NCI-H82 (cell line): Measurements from ENCODE around the gene THAP4.
A peak's percentile ranks its signal among the peaks of the same experiment; 100 is the strongest.

Experiments
- DNase-seq: peaks from one replicate; lab custom pipeline; 2025; lab: John Stamatoyannopoulos, UW

Gene THAP4

DNA sequence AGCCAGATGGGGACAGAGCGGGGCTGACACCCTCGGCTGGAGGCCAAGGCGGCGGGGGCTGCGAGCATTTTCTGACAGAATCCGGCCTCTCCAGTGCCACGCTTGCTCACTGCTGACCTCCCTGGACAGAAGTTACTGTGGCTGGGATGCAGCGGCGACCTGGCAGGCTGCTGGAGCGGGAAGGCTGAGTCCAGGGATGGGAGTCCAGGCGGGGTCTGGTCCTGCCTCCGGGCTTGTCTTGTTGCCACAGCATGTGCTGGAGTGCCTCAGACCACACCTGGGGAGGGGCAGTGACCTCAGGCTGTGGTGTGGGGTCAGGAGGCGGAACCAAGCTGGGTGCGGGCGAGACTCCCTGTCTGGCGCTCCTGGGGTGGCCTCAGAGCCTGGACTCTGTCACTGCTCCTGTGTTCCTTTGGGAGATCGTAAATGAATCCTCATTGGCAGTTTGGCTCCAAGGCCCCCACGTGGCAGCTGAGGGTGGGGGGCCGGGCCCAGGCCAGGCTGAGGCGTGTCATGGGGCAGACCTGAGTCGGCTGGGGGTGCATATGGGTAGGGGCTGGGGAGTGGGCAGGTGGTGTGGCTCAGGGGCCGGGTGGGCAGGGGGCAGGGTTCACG is 72.9 kb downstream of the THAP4 start:
- DNase-seq, result no peak

DNA sequence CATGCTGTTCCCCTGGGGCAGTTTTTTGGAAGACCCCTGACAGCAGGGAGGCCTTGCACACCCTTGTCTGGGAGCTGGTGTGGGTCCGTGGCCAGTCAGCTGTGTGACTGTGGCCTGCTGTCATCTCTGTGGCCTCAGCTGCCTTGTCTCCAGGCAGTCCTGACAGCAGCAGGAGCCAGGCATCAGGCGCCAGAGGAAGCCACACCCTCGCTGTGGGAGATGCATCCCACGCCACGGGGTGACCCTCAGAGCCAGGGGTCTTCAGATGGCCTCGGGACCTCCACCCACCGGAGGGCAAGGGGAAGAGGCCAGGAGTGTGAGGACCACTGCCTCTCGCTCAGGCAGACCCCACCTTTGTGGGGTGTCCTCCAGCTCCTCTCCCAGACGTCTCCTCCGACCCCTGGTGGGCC is 73.4 kb downstream of the THAP4 start:
- DNase-seq, result no peak

DNA sequence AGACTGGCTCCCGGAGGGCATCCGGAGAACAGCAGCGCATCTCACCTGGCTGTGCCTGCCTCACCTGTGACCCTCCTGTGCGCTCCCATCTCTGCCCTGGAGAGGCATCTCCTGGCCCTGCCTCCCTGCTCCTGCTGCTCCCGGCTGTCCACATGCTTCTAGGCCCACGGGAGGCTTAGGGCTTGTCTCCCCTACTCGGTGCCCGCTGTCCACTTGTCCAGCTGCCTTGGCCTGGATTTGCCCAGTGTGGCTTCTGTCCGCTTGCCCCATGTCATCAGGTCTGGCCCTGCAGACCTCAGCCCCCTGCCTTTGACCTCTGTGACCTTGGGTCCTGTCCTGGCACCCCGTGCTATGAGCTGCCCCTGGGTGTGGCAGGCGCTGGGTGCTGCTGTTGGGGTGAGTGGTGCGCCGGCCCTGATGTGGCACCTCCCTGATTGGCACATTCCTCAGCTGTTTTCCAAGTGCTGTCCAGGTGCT is 73.9 kb downstream of the THAP4 start:
- DNase-seq, result no peak

DNA sequence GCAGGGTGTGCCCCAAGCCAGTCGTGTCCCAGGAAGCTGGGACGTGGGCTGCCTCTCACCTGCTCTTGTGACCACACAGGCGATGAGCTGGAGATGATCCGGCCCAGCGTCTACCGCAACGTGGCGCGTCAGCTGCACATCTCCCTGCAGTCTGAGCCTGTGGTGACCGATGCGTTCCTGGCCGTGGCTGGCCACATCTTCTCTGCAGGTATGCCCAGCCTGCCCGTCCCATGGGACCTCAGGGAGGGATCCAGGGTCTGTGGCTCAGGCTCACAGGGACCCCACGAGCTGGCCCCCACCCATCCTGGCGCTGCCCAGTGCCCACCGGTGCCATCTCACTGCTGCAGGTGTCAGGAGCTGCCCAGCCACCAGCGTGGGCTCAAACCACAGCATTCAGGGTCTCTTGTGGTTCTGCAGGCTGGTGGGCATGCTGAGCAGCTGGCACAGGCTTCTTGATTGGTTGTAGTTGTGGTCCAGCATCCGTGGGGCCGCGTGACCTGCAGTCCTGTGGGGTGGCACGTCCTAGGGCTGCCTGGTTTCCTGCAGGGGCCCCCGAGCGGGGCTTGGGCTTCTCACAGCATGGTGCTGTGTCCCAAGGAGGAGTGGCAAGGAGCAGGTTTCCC is 74.6 kb downstream of the THAP4 start:
- no peak for DNase-seq

DNA sequence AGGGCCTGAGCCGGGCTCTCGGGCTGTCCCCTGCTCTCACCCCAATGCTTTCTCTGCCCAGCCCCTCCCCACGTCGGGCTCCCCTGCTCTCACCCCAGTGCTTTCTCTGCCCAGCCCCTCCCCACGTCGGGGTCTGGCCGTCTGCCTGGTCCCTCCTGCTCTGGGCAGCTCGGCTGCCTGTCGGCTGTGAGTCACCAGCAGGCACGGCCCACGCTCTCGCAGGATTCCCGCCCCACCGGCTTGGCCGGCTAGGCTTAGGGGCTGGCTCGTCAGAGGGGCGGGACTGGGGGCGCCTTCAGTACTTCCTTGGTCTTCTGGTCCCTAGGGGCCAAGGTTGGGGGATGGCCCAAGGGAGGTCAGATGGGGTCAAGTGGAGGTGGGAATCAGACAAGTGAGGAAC is 75.1 kb downstream of the THAP4 start:
- DNase-seq, result no peak

DNA sequence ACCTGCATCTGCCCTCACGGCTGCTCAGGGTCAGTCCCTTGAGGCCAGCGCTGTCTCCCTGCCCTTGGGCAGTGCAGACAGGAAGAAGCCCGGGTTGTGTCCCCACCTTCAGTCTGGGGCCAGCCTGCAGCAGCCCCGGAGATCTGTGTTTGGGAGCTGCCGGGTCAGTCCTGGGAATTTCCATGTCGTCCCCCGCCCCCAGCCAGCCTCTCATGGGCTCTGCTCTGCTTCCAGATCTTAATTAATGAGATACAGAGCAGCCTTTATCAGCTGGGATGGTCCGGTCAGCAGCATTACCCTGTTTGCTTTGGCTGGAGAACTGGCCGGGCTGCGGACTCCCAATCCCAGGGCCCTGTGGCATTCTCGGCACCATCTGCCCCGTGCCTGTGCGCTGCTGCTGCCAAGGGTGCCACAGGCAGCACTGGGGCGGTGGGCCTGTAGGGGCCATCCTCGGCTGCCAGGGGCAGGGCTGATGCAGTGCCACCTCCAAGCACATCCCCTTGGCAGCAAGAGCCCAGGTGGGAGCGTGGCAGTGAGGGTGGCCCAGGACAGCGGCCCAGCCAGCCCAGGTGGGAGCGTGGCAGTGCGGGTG is 76.0 kb downstream of the THAP4 start:
- DNase-seq, result no peak

DNA sequence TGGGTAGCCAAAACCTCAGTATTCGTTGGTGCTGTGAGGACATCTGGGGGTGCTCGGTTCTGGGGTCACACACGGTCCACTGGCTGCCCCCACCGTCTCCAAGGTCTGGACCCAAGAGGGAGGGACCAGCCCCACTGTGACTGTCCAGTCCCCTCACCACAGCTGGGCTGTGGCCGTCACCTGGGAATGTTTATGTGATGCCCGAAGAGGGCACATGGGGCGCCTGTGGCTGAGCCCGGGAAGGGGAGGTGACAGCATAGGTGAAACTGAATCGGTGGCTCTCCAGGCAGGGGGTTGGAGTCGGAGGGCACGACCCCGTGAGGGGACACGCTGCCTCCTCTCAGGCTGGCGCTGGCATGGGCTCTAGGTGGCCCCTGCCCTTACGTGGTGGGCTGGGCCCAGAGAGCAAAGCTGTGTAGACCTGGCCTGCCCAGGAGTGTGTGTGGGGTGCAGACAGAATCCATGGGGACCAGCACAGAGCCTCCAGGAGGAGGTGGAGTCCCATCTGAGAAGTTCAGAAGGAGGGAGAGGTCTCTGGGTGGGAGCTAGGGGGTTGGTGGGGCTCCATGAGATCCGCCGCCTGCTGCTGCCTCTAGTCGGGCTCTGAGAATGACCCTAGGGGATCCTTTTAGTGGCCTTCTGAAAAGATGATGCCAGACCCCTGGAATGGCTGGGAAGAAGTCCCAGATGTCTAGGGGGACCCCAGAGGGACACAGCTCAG is 76.6 kb downstream of the THAP4 start:
- DNase-seq, result no peak

DNA sequence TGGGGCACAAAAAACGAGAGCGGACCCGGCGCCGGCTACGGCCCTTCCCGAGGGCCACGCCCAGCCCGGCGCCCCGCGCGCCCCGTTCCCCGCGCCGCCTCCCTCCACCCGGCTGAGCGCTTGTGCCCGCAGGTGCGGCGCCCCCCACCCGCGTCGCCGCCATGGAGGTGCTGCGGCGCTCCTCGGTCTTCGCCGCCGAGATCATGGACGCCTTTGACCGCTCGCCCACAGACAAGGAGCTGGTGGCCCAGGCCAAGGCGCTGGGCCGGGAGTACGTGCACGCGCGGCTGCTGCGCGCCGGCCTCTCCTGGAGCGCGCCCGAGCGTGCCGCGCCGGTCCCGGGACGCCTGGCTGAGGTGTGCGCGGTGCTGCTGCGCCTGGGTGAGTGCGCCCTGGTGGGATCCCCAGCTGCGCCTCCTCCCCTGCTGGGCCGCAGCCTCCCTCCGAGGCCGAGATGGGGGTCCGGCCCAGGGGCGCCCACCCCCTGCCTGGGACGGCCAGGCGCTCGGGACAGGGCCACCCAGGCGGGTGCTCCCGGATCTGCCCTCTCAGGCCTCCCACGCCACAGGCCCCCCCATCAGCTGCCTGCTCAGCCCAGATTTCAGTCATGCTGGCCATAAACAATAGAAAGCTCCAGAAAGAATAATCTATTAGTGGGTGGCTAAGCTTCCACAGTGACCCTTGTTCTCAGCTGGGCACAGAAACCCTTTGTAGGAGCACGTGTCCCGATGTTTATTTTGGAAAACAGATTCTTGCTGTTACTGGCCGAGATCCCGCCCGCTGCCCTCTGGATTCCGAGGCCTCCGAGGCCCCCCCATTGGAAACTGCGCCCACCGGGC is 77.4 kb downstream of the THAP4 start:
- no peak for DNase-seq

DNA sequence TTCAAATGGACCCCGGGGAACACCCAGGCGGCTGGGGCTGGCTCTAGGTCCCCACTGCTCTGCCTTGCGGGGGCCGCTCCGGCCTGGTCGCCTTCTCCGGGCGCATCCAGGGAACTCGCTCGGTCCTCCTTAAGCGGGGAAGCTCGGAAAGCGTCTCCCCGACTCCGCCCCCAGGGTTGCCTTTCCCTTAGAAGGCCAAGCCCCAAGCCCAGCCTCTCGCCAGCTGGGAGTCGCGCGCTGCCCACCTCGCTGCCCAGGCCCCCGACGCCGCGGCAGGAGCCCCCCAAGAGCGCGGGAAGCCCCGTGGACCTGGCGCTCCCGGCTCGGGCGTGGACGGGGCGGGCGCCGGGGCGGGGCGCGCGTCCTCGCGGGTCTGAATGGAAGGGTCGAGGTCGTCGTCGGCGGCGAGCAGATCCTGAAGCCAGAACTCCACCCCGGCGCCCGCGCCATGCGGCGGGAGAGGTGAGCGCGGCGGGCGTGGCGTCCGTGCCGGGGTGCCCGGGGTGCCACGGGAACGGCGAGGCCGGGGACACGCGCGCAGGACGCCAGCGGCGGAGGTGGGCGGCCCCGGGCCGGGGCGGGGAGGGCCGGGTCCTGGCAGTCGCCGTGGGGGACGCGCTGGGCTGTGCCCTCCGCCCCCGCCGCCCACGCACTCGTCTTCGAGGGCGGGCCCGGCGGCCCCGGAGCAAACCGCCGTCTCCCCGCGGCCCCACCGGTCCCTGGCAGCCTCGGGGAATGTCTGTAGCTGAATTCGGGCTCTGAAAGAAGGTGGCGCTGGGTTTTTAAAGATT is 78.2 kb downstream of the THAP4 start, which contains the start of gene BOK:
Gene BOK (plus strand): TSS at position 214 of the 791 bp plus-strand sequence. CDS start 739 bp downstream, outside the sequence.
- DNase-seq, result peak; percentile 73

DNA sequence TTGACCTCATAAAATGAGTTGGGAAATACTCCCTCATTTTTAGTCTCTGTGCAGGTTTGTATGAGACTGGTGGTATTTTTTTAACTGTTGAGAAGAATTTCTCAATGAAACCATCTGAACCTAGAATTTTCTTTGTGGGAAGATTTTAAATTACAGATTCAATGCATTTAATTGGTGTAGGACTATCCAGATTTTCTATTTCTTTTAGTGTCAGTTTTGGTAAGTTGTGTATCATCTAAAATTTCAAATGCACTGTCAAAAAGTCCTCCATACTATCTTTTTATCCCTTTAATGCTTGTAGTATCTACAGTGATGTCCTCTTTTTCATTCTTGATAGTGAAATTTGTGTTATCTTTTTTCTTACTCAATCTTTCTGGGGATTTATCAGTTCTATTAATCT is 80.2 kb downstream of the THAP4 start:
- no peak for DNase-seq

DNA sequence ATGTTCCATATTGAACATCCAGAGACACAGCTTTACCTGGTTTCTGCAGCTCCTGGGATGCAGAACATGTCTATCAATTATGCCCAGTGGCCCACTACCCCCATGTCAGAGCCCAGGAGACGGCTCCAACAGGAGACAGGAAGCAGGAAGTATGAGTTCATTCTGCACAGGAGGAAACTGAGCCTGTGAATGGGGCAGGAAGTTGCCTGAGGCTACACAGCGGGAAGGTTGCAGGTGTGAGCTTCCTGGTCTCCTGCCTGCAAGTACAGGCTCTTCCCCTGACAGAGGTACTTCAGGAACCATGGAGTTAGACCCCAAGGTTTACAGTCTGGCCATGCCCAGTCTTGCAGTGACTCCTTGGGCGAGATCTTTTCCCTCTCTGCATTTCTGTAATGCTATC is 81.2 kb downstream of the THAP4 start:
- no peak for DNase-seq

DNA sequence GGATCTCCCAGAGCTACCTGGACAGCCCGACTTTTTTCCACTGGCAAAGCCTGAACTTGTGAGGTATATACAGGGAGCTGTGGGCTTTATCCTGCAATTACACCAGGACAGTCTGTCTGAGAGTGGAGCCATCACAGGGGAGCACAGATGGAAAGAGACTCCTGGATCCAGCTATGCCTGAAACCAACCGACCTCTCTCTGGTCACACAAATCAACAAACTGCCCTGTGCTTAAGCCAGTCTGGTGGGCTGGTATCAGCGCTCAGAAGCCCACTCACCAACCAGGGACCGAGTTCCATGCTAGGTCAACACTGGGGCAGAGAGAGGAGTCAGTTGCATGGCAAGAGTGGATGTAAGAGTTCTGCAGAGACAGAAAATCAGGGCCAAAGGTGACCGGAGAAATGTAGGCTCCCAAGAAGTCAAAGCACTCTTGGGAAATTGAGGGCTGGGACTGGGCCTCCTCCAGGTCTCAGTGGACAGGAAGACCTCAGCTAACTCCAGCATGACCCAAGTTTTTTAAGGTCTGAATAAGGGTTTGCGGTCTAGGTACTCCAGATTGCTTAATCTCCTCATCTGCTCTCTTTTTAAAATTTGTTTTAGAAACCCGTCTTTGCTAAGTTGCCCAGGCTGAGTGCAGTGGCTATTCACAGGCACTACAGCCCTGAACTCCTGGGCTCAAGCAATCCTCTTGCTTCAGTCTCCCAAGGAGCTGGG is 82.2 kb downstream of the THAP4 start:
- no peak for DNase-seq

DNA sequence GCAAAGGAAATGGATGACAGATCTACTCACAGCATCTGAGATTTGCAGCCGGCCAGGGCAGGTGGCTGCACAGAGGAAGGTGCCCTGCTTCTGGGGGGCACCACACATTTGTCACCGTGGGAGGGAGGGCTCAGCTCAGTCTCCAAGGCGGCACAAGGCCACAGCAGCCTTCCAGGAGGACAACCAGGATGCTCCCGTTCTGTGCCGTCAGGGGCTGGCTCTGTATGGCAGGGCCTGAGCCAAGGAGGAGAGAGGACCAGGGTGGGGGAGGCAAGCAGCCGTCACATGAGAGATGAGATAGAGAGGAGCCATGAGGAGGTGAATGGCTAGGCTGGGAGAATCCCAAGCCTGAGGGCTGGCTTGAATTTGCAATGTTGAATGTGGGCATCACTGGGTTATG is 83.0 kb downstream of the THAP4 start:
- no peak for DNase-seq

DNA sequence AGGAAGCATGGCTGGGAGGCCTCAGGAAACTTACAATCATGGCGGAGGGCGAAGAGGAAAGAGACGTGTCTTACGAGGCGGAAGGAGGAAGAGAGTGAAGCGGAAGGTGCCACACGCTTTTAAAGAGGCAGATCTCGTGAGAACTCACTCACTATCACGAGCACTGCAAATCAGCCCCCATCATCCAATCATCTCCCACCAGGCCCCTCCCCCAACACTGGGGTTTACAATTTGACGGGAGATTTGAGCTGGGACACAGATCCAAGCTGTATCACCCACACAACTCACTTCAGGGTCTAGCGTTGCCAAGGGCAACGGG is 83.5 kb downstream of the THAP4 start:
- DNase-seq, result no peak

DNA sequence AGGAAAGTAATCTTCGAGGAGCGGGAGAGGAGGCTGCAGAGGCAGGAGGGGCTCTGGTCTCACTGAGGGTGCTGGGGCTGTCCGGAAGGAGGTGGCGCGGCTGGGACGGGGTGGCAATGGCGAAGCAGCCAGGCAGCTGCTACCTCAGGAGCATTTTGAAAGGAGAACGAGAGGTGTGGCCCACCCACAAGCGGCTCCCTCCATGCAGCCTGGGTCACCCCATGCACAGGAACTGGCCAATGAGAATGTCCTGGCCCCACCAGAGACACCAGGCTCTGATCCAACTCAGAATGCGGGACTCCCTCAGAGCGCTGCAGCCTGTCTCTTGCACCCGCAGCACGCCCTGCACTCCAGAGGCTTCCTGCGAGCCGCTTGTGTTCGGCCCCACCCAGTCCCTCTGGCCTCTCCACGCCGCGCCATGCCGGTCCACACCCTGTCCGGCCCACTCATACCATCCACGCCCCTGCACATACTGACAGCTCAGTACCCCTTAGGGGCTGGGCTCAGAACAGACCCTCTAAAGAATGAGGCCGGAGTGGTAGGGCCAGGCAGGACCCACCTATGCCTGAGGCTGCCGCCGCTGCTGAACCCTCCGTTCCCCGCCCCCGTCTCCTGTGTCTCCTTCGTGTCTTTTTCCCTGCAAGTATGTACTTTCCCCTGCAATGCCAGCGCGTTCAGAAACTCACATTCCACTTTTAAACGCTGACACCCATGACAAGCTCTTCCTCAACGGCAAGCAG is 84.8 kb downstream of the THAP4 start:
- no peak for DNase-seq

DNA sequence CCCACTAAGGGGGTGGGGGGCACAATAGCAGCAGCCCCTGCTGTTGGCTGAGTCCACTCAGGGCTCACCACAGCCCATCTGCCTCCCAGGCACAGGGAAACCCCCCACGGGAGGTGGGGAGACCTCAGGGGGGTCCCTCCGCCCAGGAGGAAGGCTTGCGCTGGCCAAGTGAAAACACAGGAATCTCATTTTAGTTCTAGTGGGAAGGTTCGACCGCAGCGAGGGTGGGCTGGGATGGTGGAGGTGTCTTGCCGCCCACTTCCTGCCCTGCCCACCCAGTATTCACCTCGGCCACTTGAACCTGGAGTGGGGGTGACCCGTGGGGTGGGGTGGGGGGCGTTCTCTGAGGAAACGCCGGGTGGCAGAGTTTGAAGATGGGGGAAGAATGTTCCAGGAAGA is 85.4 kb downstream of the THAP4 start:
- DNase-seq, result no peak

DNA sequence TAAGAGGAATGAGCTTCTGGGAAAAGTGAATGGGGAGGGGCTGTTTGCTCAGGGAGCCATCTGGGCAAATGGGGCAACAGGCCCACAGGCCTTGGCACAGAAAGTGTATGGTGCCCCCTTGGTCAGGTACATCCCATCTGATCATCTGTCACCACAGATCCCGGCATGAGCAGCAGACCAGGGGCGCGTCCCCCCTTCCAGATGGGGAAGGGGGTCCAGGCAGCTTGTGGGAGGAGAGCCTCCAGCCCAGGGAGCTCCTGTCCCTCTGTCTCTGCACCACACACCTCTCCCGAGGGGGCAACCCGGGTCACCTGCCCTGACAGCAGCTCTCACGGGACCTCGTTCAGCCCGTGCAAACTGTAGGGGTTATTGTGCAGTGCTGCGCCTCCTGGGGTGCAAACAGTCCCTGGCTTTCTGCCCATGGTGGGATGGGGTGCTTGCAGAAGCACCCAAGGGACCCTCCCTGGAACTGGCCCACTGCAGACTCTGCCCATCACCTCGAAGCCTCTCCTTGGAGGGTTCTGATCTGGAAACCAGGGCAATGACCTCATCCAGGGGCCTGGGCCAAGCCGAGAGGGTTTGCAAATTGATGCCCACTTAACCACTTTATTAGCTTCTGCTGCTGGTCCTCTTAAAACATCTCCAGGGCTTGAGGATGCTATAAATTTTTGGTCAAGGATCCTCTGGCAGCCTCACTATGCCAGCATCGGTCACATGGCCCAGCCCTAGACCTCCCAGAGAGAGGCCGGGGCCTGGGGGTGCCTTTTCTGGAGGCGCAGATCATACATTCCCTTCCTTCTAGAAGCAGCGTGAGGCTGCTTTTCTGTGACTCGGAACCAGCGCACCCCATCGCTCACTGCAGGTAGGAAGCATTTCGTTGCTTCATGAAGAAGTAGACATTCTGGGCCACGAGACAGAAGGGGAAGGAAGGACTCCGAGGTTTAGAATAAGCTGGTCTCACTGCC is 86.1 kb downstream of the THAP4 start:
- no peak for DNase-seq

DNA sequence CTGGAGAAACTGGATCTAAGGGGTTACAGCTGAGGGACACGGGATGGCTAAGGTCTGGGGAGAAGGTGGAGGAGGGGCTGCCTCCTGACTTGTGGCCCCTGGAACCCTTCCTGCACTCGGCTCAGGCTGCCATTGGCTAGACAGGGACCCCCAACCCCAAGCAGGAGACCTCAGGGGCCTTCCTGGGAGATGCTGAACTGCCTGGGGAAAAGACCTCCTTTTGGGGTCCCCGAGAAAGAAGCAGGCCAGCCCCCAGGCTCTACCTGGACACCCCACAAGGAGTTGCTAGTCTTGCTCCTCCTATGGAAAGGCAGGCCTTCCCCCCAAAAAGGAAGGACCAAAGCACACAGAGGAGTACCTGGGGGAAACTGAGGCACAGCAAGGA is 88.5 kb downstream of the THAP4 start:
- DNase-seq, result no peak
